HepG2 (cell line): ENCODE measurements around the gene AKAP8. TPM values are rescaled to one million over a fixed set of nuclear protein-coding genes. Genes with fewer than 3 reads are reported as not detected.

Experiments used
- CREB1 ChIP-seq, 2 experiments: fragments of 450-650 bp in 1 of 2; IDR thresholded peaks; 2 replicates each; pipeline ENCODE4 v1.6.1; 2016 to 2017; ENCODE audit warnings: control low read depth in 1 of 2, mild to moderate bottlenecking in 1 of 2, missing compliant biosample characterization in 1 of 2, missing genetic modification characterization in 1 of 2
- DR1 ChIP-seq: sonication (generic); formaldehyde crosslinking; IDR thresholded peaks from 2 replicates; pipeline ENCODE4 v1.8.0; 2021; ENCODE audit warnings: mild to moderate bottlenecking, missing genetic modification reagents, inconsistent platforms
- FOSL2 ChIP-seq: sonication (generic); formaldehyde crosslinking; IDR thresholded peaks from 2 replicates; pipeline ENCODE4 v1.4.0; 2020; ENCODE audit warnings: missing genetic modification reagents
- MIER2 ChIP-seq: IDR thresholded peaks from 2 replicates; pipeline ENCODE4 v1.6.1; 2016; ENCODE audit warnings: missing biosample characterization, missing genetic modification reagents
- MXI1 ChIP-seq: IDR thresholded peaks from 3 replicates; pipeline ENCODE4 v1.6.1; 2012; ENCODE audit warnings: low read depth, low read length, inconsistent platforms, borderline replicate concordance
- NAIF1 ChIP-seq: sonication (generic); formaldehyde crosslinking; IDR thresholded peaks from 2 replicates; pipeline ENCODE4 v1.5.0; 2020; ENCODE audit warnings: mild to moderate bottlenecking, missing genetic modification reagents, borderline replicate concordance
- NFKB2 ChIP-seq: sonication (generic); formaldehyde crosslinking; IDR thresholded peaks from 2 replicates; pipeline ENCODE4 v1.4.0; 2020; ENCODE audit warnings: missing genetic modification reagents, borderline replicate concordance
- PPARG ChIP-seq: conservative IDR thresholded peaks from 2 replicates; pipeline ENCODE4 v1.6.1; 2016; ENCODE audit warnings: missing biosample characterization, missing genetic modification reagents
- REXO4 ChIP-seq: sonication (generic); formaldehyde crosslinking; IDR thresholded peaks from 2 replicates; pipeline ENCODE4 v1.8.0; 2022; ENCODE audit warnings: missing genetic modification reagents, mild to moderate bottlenecking, borderline replicate concordance
- TBL1XR1 ChIP-seq: fragments of 150-350 bp; IDR thresholded peaks from 2 replicates; pipeline ENCODE4 v1.6.1; 2014; ENCODE audit warnings: borderline replicate concordance, low read length; ENCODE audit not compliant: partially characterized antibody
- THAP8 ChIP-seq: sonication (generic); formaldehyde crosslinking; IDR thresholded peaks from 2 replicates; pipeline ENCODE4 v1.5.1; 2020; ENCODE audit warnings: missing genetic modification reagents, mild to moderate bottlenecking, borderline replicate concordance
- ZNF558 ChIP-seq: sonication (generic); formaldehyde crosslinking; IDR thresholded peaks from 2 replicates; pipeline ENCODE4 v1.9.0; 2022; ENCODE audit warnings: mild to moderate bottlenecking, missing genetic modification reagents, borderline replicate concordance
- ZNF569 ChIP-seq: sonication (generic); formaldehyde crosslinking; IDR thresholded peaks from 2 replicates; pipeline ENCODE4 v1.5.0; 2020; ENCODE audit warnings: mild to moderate bottlenecking, missing genetic modification reagents, moderate library complexity, borderline replicate concordance
- ZNF709 ChIP-seq: sonication (generic); formaldehyde crosslinking; IDR thresholded peaks from 2 replicates; pipeline ENCODE4 v1.5.0; 2020; ENCODE audit warnings: mild to moderate bottlenecking, missing genetic modification reagents
- ZNF841 ChIP-seq: sonication (generic); formaldehyde crosslinking; IDR thresholded peaks from 2 replicates; pipeline ENCODE4 v1.8.1; 2023; ENCODE audit warnings: missing genetic modification reagents, borderline replicate concordance
- polyA plus RNA-seq, 8 experiments: library from polyadenylated mRNA; depleted of rRNA in 3 of 8; stranded (reverse) in 7 of 8; unstranded in 1 of 8; fragments of >200 nt; fragmentation: Illumina TruSeq in 4 of 8; extraction: Trizol in 4 of 8; gene quantifications; 2 replicates each; pipeline versions ENCODE4 v1.2.1 to v1.2.3, GENCODE V29; 2011 to 2016; ENCODE audit warnings: low read depth in 4 of 8, missing spikeins in 1 of 8, mixed read lengths in 1 of 8; ENCODE audit not compliant: insufficient read depth in 1 of 8
- total RNA-seq, 5 experiments: library from RNA; depleted of rRNA; stranded (reverse); fragments of >200 nt; fragmentation: Illumina TruSeq; extraction: Trizol; gene quantifications; 2 replicates each; pipeline ENCODE4 v1.2.3, GENCODE V29; 2016; ENCODE audit warnings: low read depth in 1 of 5
- TF ChIP-seq, protein P1 (sequence below): sonication (generic); formaldehyde crosslinking; IDR thresholded peaks from 2 replicates; pipeline ENCODE4 v1.4.0; 2020; ENCODE audit warnings: mild to moderate bottlenecking, missing genetic modification reagents
- TF ChIP-seq, protein P2 (sequence below): sonication (generic); formaldehyde crosslinking; IDR thresholded peaks from 2 replicates; pipeline ENCODE4 v1.5.1; 2020; ENCODE audit warnings: missing genetic modification reagents, mild to moderate bottlenecking, borderline replicate concordance
- TF ChIP-seq, protein P3 (sequence below): sonication (generic); formaldehyde crosslinking; IDR thresholded peaks from 2 replicates; pipeline ENCODE4 v1.8.0; 2022; ENCODE audit warnings: missing genetic modification reagents, mild to moderate bottlenecking, inconsistent platforms, borderline replicate concordance

AKAP8 gene
- total and polyA plus RNA-seq, 2 of the 13 experiments (the other 11 are each of a cell fraction or from before 2014, with no cell fraction given): 15.9 to 22.1 TPM

GRCh38 chr19:15379083-15379998 is at the start of gene AKAP8 (continued):
- peak; percentile 75; the same call in 1 of the 2 replicates for TF ChIP-seq ZNF558 (CRISPR knock-in tag)
- 0 out of 2 replicates have a peak, but pooled peaks have one; percentile 5 for TF ChIP-seq ZNF841 (CRISPR knock-in tag)
- peak; percentile 7 for TF ChIP-seq TBL1XR1
- TF ChIP-seq REXO4 (CRISPR knock-in tag): no peak
- TF ChIP-seq THAP8 (CRISPR knock-in tag): 0 out of 2 replicates have a peak, but pooled peaks have one; percentile 6
- peak; percentile 39; the same call in 1 of the 2 replicates for TF ChIP-seq NFKB2 (CRISPR knock-in tag)
- peak; percentile 47; the same call in 1 of the 2 replicates for TF ChIP-seq ZNF709
- TF ChIP-seq CREB1 (IDR thresholded peaks at IDR 0.05): peak; percentile 93
- TF ChIP-seq CREB1 (CRISPR knock-in tag; IDR thresholded peaks at IDR 0.05): peak; percentile 94
- TF ChIP-seq, protein P1, sequence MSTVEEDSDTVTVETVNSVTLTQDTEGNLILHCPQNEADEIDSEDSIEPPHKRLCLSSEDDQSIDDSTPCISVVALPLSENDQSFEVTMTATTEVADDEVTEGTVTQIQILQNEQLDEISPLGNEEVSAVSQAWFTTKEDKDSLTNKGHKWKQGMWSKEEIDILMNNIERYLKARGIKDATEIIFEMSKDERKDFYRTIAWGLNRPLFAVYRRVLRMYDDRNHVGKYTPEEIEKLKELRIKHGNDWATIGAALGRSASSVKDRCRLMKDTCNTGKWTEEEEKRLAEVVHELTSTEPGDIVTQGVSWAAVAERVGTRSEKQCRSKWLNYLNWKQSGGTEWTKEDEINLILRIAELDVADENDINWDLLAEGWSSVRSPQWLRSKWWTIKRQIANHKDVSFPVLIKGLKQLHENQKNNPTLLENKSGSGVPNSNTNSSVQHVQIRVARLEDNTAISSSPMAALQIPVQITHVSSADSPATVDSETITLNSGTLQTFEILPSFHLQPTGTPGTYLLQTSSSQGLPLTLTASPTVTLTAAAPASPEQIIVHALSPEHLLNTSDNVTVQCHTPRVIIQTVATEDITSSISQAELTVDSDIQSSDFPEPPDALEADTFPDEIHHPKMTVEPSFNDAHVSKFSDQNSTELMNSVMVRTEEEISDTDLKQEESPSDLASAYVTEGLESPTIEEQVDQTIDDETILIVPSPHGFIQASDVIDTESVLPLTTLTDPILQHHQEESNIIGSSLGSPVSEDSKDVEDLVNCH: no peak
- no peak for TF ChIP-seq NAIF1 (CRISPR knock-in tag)
- TF ChIP-seq FOSL2 (CRISPR knock-in tag): no peak; the same call in 1 of the 2 replicates
- TF ChIP-seq MIER2 (CRISPR knock-in tag): peak; percentile 43; the same call in 1 of the 2 replicates
- TF ChIP-seq, protein P2, sequence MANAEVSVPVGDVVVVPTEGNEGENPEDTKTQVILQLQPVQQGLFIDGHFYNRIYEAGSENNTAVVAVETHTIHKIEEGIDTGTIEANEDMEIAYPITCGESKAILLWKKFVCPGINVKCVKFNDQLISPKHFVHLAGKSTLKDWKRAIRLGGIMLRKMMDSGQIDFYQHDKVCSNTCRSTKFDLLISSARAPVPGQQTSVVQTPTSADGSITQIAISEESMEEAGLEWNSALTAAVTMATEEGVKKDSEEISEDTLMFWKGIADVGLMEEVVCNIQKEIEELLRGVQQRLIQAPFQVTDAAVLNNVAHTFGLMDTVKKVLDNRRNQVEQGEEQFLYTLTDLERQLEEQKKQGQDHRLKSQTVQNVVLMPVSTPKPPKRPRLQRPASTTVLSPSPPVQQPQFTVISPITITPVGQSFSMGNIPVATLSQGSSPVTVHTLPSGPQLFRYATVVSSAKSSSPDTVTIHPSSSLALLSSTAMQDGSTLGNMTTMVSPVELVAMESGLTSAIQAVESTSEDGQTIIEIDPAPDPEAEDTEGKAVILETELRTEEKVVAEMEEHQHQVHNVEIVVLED (CRISPR knock-in tag): peak; percentile 86
- TF ChIP-seq, protein P3, sequence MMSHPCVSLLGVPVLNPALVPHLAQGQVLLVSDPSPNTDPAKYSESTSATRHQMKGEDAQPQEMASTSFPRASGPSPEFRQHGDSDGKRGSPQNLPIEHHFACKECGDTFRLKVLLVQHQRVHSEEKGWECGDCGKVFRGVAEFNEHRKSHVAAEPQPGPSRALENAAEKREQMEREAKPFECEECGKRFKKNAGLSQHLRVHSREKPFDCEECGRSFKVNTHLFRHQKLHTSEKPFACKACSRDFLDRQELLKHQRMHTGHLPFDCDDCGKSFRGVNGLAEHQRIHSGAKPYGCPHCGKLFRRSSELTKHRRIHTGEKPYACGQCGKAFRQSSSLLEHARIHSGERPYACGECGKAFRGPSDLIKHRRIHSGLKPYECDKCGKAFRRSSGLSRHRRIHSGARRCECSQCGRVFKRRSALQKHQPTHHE (CRISPR knock-in tag): no peak; the same call in 1 of the 2 replicates
- TF ChIP-seq PPARG (CRISPR knock-in tag): no peak
- peak; percentile 36; the same call in 1 of the 3 replicates for TF ChIP-seq MXI1
- TF ChIP-seq ZNF569: no peak
- peak; percentile 75; the same call in 1 of the 2 replicates for TF ChIP-seq DR1
